Liver (tissue), 9 donors: ENCODE measurements around the gene SERPINI1. TPM values are rescaled to one million over a fixed set of nuclear protein-coding genes. Genes with fewer than 3 reads are reported as not detected.

Experiments
- DNase-seq: peaks from one replicate; pipeline ENCODE4 v3.0.0-alpha.2; 2017; ENCODE audit warnings: low spot score
- H3K27ac ChIP-seq, 2 donors: one replicate each; pipeline ENCODE4 v1.7.0; 2013; ENCODE audit warnings: inconsistent platforms in 2 of 2, low read length in 2 of 2, control low read depth in 1 of 2, low read depth in 1 of 2, mild to moderate bottlenecking in 1 of 2
- H3K27me3 ChIP-seq, 4 donors: one replicate each; pipeline versions ENCODE4 v1.6.1 to v1.7.0; 2013; ENCODE audit warnings: low read length in 3 of 4, inconsistent platforms in 1 of 4, mild to moderate bottlenecking in 1 of 4, moderate library complexity in 1 of 4; ENCODE audit not compliant: control insufficient read depth in 4 of 4, insufficient read depth in 4 of 4
- H3K36me3 ChIP-seq, 4 donors: one replicate each; pipeline versions ENCODE4 v1.6.1 to v1.7.0; 2013; ENCODE audit warnings: low read length in 3 of 4, mild to moderate bottlenecking in 3 of 4, low read depth in 1 of 4, moderate library complexity in 1 of 4; ENCODE audit not compliant: control insufficient read depth in 4 of 4, insufficient read depth in 3 of 4
- H3K4me1 ChIP-seq, 4 donors: one replicate each; pipeline versions ENCODE4 v1.6.1 to v1.7.0; 2013; ENCODE audit warnings: low read length in 3 of 4, mild to moderate bottlenecking in 3 of 4, moderate library complexity in 1 of 4; ENCODE audit not compliant: control insufficient read depth in 4 of 4, insufficient read depth in 4 of 4
- H3K4me3 ChIP-seq, 3 donors: one replicate each; pipeline versions ENCODE4 v1.6.1 to v1.7.0; 2013; ENCODE audit warnings: low read length in 3 of 3, control low read depth in 1 of 3, low read depth in 1 of 3, mild to moderate bottlenecking in 1 of 3
- H3K9ac ChIP-seq, 2 donors: one replicate each; pipeline ENCODE4 v1.7.0; 2013; ENCODE audit warnings: low read length in 2 of 2, mild to moderate bottlenecking in 2 of 2, moderate library complexity in 2 of 2, control low read depth in 1 of 2, low read depth in 1 of 2
- H3K9me3 ChIP-seq, 4 donors: one replicate each; pipeline versions ENCODE4 v1.6.1 to v1.7.0; 2013; ENCODE audit warnings: low read length in 3 of 4; ENCODE audit not compliant: control insufficient read depth in 4 of 4
- EGR1 ChIP-seq, 2 donors: IDR thresholded peaks; 2 replicates each; pipeline ENCODE4 v1.6.1; 2016 to 2018; ENCODE audit warnings: antibody characterized with exemption in 2 of 2, low read depth in 2 of 2
- FOXA1 ChIP-seq: IDR thresholded peaks from 2 replicates; pipeline ENCODE4 v1.6.1; 2016; ENCODE audit warnings: antibody characterized with exemption
- FOXA2 ChIP-seq: IDR thresholded peaks from 2 replicates; pipeline ENCODE4 v1.6.1; 2016; ENCODE audit warnings: antibody characterized with exemption
- GABPA ChIP-seq, 2 donors: IDR thresholded peaks in 1 of 2; conservative IDR thresholded peaks in 1 of 2; 2 replicates each; pipeline ENCODE4 v1.6.1; 2016; ENCODE audit warnings: antibody characterized with exemption in 2 of 2, mild to moderate bottlenecking in 1 of 2, moderate library complexity in 1 of 2
- HNF4A ChIP-seq, 2 donors: conservative IDR thresholded peaks; 2 replicates each; pipeline ENCODE4 v1.6.1; 2016; ENCODE audit warnings: antibody characterized with exemption in 2 of 2, mild to moderate bottlenecking in 2 of 2
- HNF4G ChIP-seq: IDR thresholded peaks from 2 replicates; pipeline ENCODE4 v1.6.1; 2016; ENCODE audit warnings: antibody characterized with exemption
- JUND ChIP-seq, 2 donors: IDR thresholded peaks; 2 replicates each; pipeline ENCODE4 v1.6.1; 2016; ENCODE audit warnings: antibody characterized with exemption in 2 of 2
- NR2F2 ChIP-seq: IDR thresholded peaks from 2 replicates; pipeline ENCODE4 v1.6.1; 2016; ENCODE audit warnings: antibody characterized with exemption
- RAD21 ChIP-seq, 2 donors: IDR thresholded peaks; 2 replicates each; pipeline ENCODE4 v1.6.1; 2016; ENCODE audit warnings: antibody characterized with exemption in 2 of 2, mild to moderate bottlenecking in 2 of 2
- RXRA ChIP-seq, 2 donors: IDR thresholded peaks; 2 replicates each; pipeline ENCODE4 v1.6.1; 2017 to 2018; ENCODE audit warnings: antibody characterized with exemption in 2 of 2, mild to moderate bottlenecking in 1 of 2
- SP1 ChIP-seq: IDR thresholded peaks from 2 replicates; pipeline ENCODE4 v1.6.1; 2018; ENCODE audit warnings: antibody characterized with exemption, mild to moderate bottlenecking
- TAF1 ChIP-seq: conservative IDR thresholded peaks from 2 replicates; pipeline ENCODE4 v1.6.1; 2016; ENCODE audit warnings: antibody characterized with exemption, mild to moderate bottlenecking
- YY1 ChIP-seq: IDR thresholded peaks from 2 replicates; pipeline ENCODE4 v1.6.1; 2016; ENCODE audit warnings: antibody characterized with exemption, mild to moderate bottlenecking
- WGBS: extraction: QIAGEN DNeasy Blood & Tissue Kit; methylation state at CpG from one replicate; pipeline ENCODE4 v1.1.7; 2013; 5-methylcytosine and 5-hydroxymethylcytosine counted together
- polyA plus RNA-seq, 2 donors: library from polyadenylated mRNA; stranded (reverse) in 1 of 2; unstranded in 1 of 2; fragments of 200-250 nt in 1 of 2; fragments of >200 nt in 1 of 2; fragmentation: Nextera tagmentation in 1 of 2; extraction: Ambion mirVana in 1 of 2; gene quantifications; one replicate each; pipeline versions ENCODE4 v1.2.1 to v1.2.3, GENCODE V29; 2013 to 2015
- total RNA-seq, 2 donors: library from RNA; depleted of rRNA; stranded (reverse); fragments of >200 nt; gene quantifications; one replicate each; pipeline ENCODE4 v1.2.3, GENCODE V29; 2014
- TF ChIP-seq, protein P1 (sequence below): IDR thresholded peaks from 2 replicates; pipeline ENCODE4 v1.6.1; 2016; ENCODE audit warnings: antibody characterized with exemption
- TF ChIP-seq, protein P2 (sequence below): fragments of 150-350 bp; IDR thresholded peaks from 2 replicates; pipeline ENCODE4 v1.5.1; 2017; ENCODE audit warnings: improper control_type of control experiment, low read depth, low read length; ENCODE audit not compliant: missing input control
- TF ChIP-seq, protein P3 (sequence below): IDR thresholded peaks from 2 replicates; pipeline ENCODE4 v1.6.1; 2016; ENCODE audit warnings: antibody characterized with exemption, mild to moderate bottlenecking
- TF ChIP-seq, protein P4 (sequence below): IDR thresholded peaks from 2 replicates; pipeline ENCODE4 v1.6.1; 2016; ENCODE audit warnings: antibody characterized with exemption
- TF ChIP-seq, protein P5 (sequence below): IDR thresholded peaks from 2 replicates; pipeline ENCODE4 v1.6.1; 2016; ENCODE audit warnings: antibody characterized with exemption
- donor health status: healthy.
- donor health status: healthy.
- donor health status: healthy.
- donor health status: healthy.
- donor health status: healthy.

Gene SERPINI1
- total and polyA plus RNA-seq, 4 donors = 0.90 to 23.6 (median 1.9) TPM

DNA sequence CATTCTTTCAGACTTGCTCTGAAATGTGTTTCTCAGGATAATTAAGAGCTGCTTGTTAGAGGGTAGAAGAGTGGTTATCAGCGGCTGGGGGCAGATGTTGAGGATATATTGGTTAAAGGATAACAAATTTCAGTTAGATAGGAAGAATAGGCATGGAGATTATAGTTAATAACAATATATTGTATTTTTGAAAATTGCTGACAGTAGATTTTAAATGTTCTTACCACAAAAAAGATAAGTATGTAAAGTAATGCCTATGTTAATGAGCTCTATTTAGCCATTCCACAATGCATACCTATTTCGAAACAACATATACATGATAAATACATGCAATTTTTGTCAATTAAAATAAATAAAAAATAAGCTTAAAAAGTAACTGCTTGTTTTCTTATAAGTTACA, 123.3 kb downstream of the SERPINI1 start:
- no peaks in the 10 kb centered on the region for H3K27me3 ChIP-seq
- TF ChIP-seq HNF4G = no peak
- TF ChIP-seq, protein P1, sequence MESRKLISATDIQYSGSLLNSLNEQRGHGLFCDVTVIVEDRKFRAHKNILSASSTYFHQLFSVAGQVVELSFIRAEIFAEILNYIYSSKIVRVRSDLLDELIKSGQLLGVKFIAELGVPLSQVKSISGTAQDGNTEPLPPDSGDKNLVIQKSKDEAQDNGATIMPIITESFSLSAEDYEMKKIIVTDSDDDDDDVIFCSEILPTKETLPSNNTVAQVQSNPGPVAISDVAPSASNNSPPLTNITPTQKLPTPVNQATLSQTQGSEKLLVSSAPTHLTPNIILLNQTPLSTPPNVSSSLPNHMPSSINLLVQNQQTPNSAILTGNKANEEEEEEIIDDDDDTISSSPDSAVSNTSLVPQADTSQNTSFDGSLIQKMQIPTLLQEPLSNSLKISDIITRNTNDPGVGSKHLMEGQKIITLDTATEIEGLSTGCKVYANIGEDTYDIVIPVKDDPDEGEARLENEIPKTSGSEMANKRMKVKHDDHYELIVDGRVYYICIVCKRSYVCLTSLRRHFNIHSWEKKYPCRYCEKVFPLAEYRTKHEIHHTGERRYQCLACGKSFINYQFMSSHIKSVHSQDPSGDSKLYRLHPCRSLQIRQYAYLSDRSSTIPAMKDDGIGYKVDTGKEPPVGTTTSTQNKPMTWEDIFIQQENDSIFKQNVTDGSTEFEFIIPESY = no peak
- TF ChIP-seq NR2F2 = no peak
- no peak for TF ChIP-seq SP1
- TF ChIP-seq HNF4A (conservative IDR thresholded peaks at IDR 0.05) = no peak
- no peak for TF ChIP-seq GABPA (IDR thresholded peaks at IDR 0.05 in 1 of 2, conservative IDR thresholded peaks at IDR 0.05 in 1 of 2)
- TF ChIP-seq JUND (IDR thresholded peaks at IDR 0.05) = no peak
- no peak for TF ChIP-seq TAF1
- TF ChIP-seq, protein P2, sequence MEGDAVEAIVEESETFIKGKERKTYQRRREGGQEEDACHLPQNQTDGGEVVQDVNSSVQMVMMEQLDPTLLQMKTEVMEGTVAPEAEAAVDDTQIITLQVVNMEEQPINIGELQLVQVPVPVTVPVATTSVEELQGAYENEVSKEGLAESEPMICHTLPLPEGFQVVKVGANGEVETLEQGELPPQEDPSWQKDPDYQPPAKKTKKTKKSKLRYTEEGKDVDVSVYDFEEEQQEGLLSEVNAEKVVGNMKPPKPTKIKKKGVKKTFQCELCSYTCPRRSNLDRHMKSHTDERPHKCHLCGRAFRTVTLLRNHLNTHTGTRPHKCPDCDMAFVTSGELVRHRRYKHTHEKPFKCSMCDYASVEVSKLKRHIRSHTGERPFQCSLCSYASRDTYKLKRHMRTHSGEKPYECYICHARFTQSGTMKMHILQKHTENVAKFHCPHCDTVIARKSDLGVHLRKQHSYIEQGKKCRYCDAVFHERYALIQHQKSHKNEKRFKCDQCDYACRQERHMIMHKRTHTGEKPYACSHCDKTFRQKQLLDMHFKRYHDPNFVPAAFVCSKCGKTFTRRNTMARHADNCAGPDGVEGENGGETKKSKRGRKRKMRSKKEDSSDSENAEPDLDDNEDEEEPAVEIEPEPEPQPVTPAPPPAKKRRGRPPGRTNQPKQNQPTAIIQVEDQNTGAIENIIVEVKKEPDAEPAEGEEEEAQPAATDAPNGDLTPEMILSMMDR = no peak
- TF ChIP-seq, protein P3, sequence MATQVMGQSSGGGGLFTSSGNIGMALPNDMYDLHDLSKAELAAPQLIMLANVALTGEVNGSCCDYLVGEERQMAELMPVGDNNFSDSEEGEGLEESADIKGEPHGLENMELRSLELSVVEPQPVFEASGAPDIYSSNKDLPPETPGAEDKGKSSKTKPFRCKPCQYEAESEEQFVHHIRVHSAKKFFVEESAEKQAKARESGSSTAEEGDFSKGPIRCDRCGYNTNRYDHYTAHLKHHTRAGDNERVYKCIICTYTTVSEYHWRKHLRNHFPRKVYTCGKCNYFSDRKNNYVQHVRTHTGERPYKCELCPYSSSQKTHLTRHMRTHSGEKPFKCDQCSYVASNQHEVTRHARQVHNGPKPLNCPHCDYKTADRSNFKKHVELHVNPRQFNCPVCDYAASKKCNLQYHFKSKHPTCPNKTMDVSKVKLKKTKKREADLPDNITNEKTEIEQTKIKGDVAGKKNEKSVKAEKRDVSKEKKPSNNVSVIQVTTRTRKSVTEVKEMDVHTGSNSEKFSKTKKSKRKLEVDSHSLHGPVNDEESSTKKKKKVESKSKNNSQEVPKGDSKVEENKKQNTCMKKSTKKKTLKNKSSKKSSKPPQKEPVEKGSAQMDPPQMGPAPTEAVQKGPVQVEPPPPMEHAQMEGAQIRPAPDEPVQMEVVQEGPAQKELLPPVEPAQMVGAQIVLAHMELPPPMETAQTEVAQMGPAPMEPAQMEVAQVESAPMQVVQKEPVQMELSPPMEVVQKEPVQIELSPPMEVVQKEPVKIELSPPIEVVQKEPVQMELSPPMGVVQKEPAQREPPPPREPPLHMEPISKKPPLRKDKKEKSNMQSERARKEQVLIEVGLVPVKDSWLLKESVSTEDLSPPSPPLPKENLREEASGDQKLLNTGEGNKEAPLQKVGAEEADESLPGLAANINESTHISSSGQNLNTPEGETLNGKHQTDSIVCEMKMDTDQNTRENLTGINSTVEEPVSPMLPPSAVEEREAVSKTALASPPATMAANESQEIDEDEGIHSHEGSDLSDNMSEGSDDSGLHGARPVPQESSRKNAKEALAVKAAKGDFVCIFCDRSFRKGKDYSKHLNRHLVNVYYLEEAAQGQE = no peak
- TF ChIP-seq RAD21 (IDR thresholded peaks at IDR 0.05) = no peak
- no peak for TF ChIP-seq EGR1 (IDR thresholded peaks at IDR 0.05; ENCODE audit: low read depth in 2 of 2)
- H3K9ac ChIP-seq = no peak overlapping the region
- no peak overlapping the region for H3K27ac ChIP-seq
- H3K4me1 ChIP-seq = peaks cover 0 to 8% (median 4%) of the 10 kb centered on the region in 4 donors
- no peaks in the 10 kb centered on the region for H3K9me3 ChIP-seq
- DNase-seq = no peak
- 93% methylated on average over 2 of the region's 2 CpGs for WGBS
- no peaks in the 10 kb centered on the region for H3K36me3 ChIP-seq
- no peak overlapping the region for H3K4me3 ChIP-seq

DNA sequence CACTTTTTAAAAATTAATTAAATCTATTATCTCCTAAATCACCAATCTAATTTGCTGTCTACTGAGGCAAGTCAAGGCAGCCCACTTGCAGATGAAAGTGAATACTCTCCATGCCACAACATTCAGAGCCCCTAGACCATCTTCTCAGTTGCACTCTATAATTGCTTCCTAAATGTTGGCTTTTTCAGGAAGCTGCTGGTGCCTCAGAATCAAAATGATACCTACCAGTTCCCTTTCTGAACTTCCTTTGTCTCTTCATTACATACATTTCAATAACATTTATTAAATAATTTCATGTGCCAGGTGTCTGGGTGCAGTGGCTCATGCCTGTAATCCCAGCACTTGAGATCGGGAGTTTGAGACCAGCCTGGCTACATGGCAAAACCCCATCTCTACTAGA, 124.1 kb downstream of the SERPINI1 start:
- H3K9ac ChIP-seq = no peak overlapping the region
- H3K27me3 ChIP-seq = no peaks in the 10 kb centered on the region
- H3K4me1 ChIP-seq = peaks cover 0 to 8% (median 4%) of the 10 kb centered on the region in 4 donors
- WGBS = 84% methylated on average over 1 of the region's 1 CpG
- no peak overlapping the region for H3K27ac ChIP-seq
- no peaks in the 10 kb centered on the region for H3K9me3 ChIP-seq
- no peak overlapping the region for H3K4me3 ChIP-seq
- no peak for DNase-seq
- H3K36me3 ChIP-seq = no peaks in the 10 kb centered on the region
- TF ChIP-seq RXRA (IDR thresholded peaks at IDR 0.05) (no peak), JUND (IDR thresholded peaks at IDR 0.05) (no peak), RAD21 (IDR thresholded peaks at IDR 0.05) (no peak), FOXA2 (no peak), TAF1 (no peak), NR2F2 (no peak), SP1 (no peak), YY1 (no peak), FOXA1 (no peak), EGR1 (IDR thresholded peaks at IDR 0.05; ENCODE audit: low read depth in 2 of 2) (no peak), GABPA (IDR thresholded peaks at IDR 0.05 in 1 of 2, conservative IDR thresholded peaks at IDR 0.05 in 1 of 2) (no peak), HNF4A (conservative IDR thresholded peaks at IDR 0.05) (no peak)
- TF ChIP-seq, protein P4, sequence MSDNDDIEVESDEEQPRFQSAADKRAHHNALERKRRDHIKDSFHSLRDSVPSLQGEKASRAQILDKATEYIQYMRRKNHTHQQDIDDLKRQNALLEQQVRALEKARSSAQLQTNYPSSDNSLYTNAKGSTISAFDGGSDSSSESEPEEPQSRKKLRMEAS = no peak
- TF ChIP-seq, protein P3 = no peak
- TF ChIP-seq, protein P1 = no peak
- TF ChIP-seq, protein P5, sequence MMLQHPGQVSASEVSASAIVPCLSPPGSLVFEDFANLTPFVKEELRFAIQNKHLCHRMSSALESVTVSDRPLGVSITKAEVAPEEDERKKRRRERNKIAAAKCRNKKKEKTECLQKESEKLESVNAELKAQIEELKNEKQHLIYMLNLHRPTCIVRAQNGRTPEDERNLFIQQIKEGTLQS = no peak
